ENCODE measurements around the gene DENND1C. TPM values are rescaled to one million over a fixed set of nuclear protein-coding genes. Genes with fewer than 3 reads are reported as not detected.

The DENND1C gene
- total RNA-seq, 2 experiments from 2014 or later = 58.2 to 61.2 TPM

- no peak overlapping the region for H3K27ac Mint-ChIP-seq
- H3K4me3 Mint-ChIP-seq = no peak overlapping the region
- CTCF ChIA-PET = no interaction called here
- peaks cover 2% of the 10 kb centered on the region for H3K36me3 Mint-ChIP-seq (ENCODE audit: low read depth)
- DNase-seq (no peak), ATAC-seq (no peak)
- H3K27me3 Mint-ChIP-seq = peaks cover 27% of the 10 kb centered on the region
- TF ChIP-seq, protein P1, sequence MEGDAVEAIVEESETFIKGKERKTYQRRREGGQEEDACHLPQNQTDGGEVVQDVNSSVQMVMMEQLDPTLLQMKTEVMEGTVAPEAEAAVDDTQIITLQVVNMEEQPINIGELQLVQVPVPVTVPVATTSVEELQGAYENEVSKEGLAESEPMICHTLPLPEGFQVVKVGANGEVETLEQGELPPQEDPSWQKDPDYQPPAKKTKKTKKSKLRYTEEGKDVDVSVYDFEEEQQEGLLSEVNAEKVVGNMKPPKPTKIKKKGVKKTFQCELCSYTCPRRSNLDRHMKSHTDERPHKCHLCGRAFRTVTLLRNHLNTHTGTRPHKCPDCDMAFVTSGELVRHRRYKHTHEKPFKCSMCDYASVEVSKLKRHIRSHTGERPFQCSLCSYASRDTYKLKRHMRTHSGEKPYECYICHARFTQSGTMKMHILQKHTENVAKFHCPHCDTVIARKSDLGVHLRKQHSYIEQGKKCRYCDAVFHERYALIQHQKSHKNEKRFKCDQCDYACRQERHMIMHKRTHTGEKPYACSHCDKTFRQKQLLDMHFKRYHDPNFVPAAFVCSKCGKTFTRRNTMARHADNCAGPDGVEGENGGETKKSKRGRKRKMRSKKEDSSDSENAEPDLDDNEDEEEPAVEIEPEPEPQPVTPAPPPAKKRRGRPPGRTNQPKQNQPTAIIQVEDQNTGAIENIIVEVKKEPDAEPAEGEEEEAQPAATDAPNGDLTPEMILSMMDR (IDR thresholded peaks at IDR 0.05) = no peak
- intact Hi-C loops (cut with micrococcal nuclease) = loop anchor here (10.0 kb wide), 1 partner anchor 66 kb away; the partner anchor contains the start of gene CD70
- no peaks in the 10 kb centered on the region for H3K9me3 Mint-ChIP-seq
- H3K4me1 Mint-ChIP-seq (ENCODE audit: low read depth) = peaks cover 29% of the 10 kb centered on the region
- POLR2A ChIA-PET = no interaction called here
These were observed 47.0 kb upstream of the DENND1C start for GRCh38 chr19:6528544-6529121.

GRCh38 chr19:6527893-6528543, 46.4 kb upstream of the DENND1C start:
- ChIA-PET CTCF (no interaction called here), POLR2A (no interaction called here)
- no peak overlapping the region for H3K4me3 Mint-ChIP-seq
- peak overlapping the region; percentile 52 for H3K27ac Mint-ChIP-seq
- intact Hi-C loops (cut with micrococcal nuclease) = loop anchor here (10.0 kb wide), 1 partner anchor 67 kb away; the partner anchor contains the start of gene CD70
- TF ChIP-seq, protein P1 (IDR thresholded peaks at IDR 0.05) = no peak
- no peak for ATAC-seq
- no peak for DNase-seq
- no peaks in the 10 kb centered on the region for H3K9me3 Mint-ChIP-seq
- H3K27me3 Mint-ChIP-seq = peaks cover 27% of the 10 kb centered on the region
- peaks cover 29% of the 10 kb centered on the region for H3K4me1 Mint-ChIP-seq (ENCODE audit: low read depth)
- H3K36me3 Mint-ChIP-seq (ENCODE audit: low read depth) = peaks cover 2% of the 10 kb centered on the region

- peaks cover 17% of the 10 kb centered on the region for H3K4me1 Mint-ChIP-seq (ENCODE audit: low read depth)
- no peaks in the 10 kb centered on the region for H3K36me3 Mint-ChIP-seq (ENCODE audit: low read depth)
- H3K27me3 Mint-ChIP-seq = peaks cover 3% of the 10 kb centered on the region
- H3K4me3 Mint-ChIP-seq = no peak overlapping the region
- TF ChIP-seq, protein P1 (IDR thresholded peaks at IDR 0.05) = no peak
- no peak overlapping the region for H3K27ac Mint-ChIP-seq
- ATAC-seq (no peak), DNase-seq (no peak)
- intact Hi-C loops (cut with micrococcal nuclease) = loop anchor here (10.0 kb wide), 1 partner anchor 70 kb away; the partner anchor contains the start of gene CD70
- no peaks in the 10 kb centered on the region for H3K9me3 Mint-ChIP-seq
- ChIA-PET CTCF (interaction anchor here (0.7 to 1.0 kb wide), 2 partner anchors 125 to 340 kb away, joined by 3 read pairs; no protein-coding TSS in a partner anchor), POLR2A (interaction anchor here (0.7 kb wide), 1 partner anchor 63 kb away, joined by 3 read pairs; no protein-coding TSS in a partner anchor)
These were observed 42.7 kb upstream of the DENND1C start for GRCh38 chr19:6524311-6524710.

DNA sequence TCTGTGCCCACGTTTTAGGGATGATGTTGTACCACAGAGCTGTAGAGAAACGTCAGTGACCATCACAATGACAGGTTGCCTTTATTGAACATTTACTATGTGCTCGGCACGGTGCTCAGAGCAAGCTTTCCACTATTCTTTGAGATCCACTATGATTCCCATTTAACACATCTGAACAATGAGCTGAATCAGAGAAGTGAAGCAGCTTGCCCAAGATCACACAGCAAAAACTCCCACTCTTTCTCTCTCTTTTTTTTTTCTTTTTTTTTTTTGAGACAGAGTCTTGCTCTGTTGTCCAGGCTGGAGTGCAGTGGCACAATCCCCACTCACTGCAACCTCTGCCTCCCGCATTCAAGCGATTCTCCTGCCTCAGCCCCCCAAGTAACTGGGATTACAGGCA, 41.1 kb upstream of the DENND1C start:
- H3K4me1 Mint-ChIP-seq (ENCODE audit: low read depth) = peaks cover 29% of the 10 kb centered on the region
- DNase-seq = no peak
- H3K4me3 Mint-ChIP-seq = no peak overlapping the region
- CTCF ChIA-PET = interaction anchor here (0.8 to 1.2 kb wide), 4 partner anchors 8 to 396 kb away, joined by 3 to 5 read pairs (median 4); partner anchors contain the start of gene TNFSF9
- peaks cover 1% of the 10 kb centered on the region for H3K27me3 Mint-ChIP-seq
- no peaks in the 10 kb centered on the region for H3K36me3 Mint-ChIP-seq (ENCODE audit: low read depth)
- H3K9me3 Mint-ChIP-seq = no peaks in the 10 kb centered on the region
- peak overlapping the region; percentile 80 for H3K27ac Mint-ChIP-seq
- POLR2A ChIA-PET = interaction anchor here (0.9 to 1.5 kb wide), 2 partner anchors 147 to 342 kb away, joined by 3 to 4 read pairs; partner anchors contain the start of gene TNFSF14
- TF ChIP-seq, protein P1 (IDR thresholded peaks at IDR 0.05) = no peak
- intact Hi-C loops (cut with micrococcal nuclease) = loop anchor here (10.0 kb wide), 1 partner anchor 72 kb away; the partner anchor contains the start of gene CD70
- ATAC-seq = no peak

All from activated CD8-positive, alpha-beta T cell treated with anti-CD3 and anti-CD28 coated beads for 36 hours (primary cell).